GM12801 (cell line): ENCODE results near the gene HSPH1.

ENCODE experiments used
- CTCF ChIP-seq: IDR thresholded peaks from one replicate; pipeline ENCODE4 v1.5.1; 2011; ENCODE audit warnings: control low read depth; ENCODE audit not compliant: insufficient read length; ENCODE audit errors: extremely low read depth

The HSPH1 gene

GRCh38 chr13:31093145-31093885 is 68.4 kb downstream of the HSPH1 start:
- TF ChIP-seq CTCF = no peak

DNA sequence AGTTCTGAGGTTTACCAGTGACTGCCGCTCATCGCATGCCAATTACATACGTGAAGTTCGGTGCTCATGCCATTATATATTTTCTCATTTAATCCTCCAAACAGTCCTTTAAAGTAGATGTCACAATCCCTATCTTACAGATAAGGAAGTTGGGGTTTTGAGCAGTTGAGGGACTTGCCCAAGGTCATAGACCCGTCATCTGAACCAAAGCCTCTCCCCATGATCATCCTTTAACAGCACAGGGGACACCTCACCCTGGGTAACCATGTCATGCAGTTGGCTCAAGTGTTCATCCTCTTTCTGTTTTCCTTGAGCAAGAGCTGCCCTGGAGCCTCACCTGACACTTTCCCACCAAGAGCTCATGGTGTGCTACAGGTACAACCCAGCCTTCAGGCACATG is 69.1 kb downstream of the HSPH1 start:
- no peak for TF ChIP-seq CTCF

- no peak for TF ChIP-seq CTCF
Observed at GRCh38 chr13:31090961-31091624, 70.6 kb downstream of the HSPH1 start.

- TF ChIP-seq CTCF = no peak
Observed at GRCh38 chr13:31090096-31090495, 71.6 kb downstream of the HSPH1 start.

DNA sequence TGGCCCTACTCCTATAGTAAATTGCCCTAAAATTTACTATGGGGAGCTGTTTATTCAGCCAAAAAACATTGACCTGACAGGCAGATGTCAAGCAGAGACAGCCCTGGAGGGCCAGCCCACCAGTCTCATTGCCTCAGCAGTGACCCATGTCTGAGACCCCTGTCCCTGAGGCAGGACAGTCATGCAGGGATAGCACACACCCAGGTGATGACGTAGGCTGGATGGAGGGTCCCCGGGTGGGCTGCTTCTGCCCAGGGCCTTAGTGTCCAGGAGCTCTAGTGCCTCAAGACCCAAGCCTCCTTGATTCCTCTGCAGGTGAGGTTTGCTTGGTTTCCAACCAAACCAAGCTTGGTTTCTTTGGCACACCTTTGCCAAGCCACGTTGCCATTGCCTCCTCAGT is 72.1 kb downstream of the HSPH1 start:
- TF ChIP-seq CTCF = no peak

GRCh38 chr13:31088826-31089420 is 72.8 kb downstream of the HSPH1 start:
- no peak for TF ChIP-seq CTCF
